ENCODE results near the gene MSH3. TPM values are rescaled to one million over a fixed set of nuclear protein-coding genes. Genes with fewer than 3 reads are reported as not detected.

MSH3 gene
- total and polyA plus RNA-seq, 2 of the 8 experiments (the other 6 are each of a cell fraction or from before 2014, with no cell fraction given), result 3.6 to 22.6 TPM

- Histone ChIP-seq H4K5ac (ENCODE audit: insufficient read length, low read depth, low read length) (no peak overlapping the region), H3K4me1 (replicated peaks in 1 of 4; ENCODE audit: control insufficient read depth in 3 of 4, insufficient read depth in 4 of 4, low read length in 3 of 4) (no peaks in the 10 kb centered on the region), H3K56ac (replicated peaks; ENCODE audit: insufficient read length, low read depth, low read length) (no peak overlapping the region), H3K14ac (ENCODE audit: insufficient read length) (no peak overlapping the region), H3K27ac (ENCODE audit: low read depth, low read length) (no peak overlapping the region), H2AK5ac (ENCODE audit: low read depth, low read length) (no peak overlapping the region), H2BK20ac (ENCODE audit: low read length) (no peak overlapping the region), H3K27me3 (replicated peaks in 1 of 4; ENCODE audit: control insufficient read depth in 3 of 4, extremely low read depth in 1 of 4, insufficient read depth in 3 of 4, low read length in 3 of 4) (no peaks in the 10 kb centered on the region), H3K4me2 (ENCODE audit: insufficient read depth in 1 of 2, low read depth in 2 of 2, low read length in 2 of 2) (no peak overlapping the region), H4K20me1 (replicated peaks in 1 of 2; ENCODE audit: control insufficient read depth in 1 of 2, insufficient read depth in 2 of 2, low read length in 2 of 2) (no peaks in the 10 kb centered on the region), H4K91ac (replicated peaks; ENCODE audit: insufficient read length, low read length) (no peak overlapping the region), H4K8ac (ENCODE audit: extremely low read depth, insufficient read depth, low read length) (no peak overlapping the region), H3K36me3 (ENCODE audit: control insufficient read depth in 2 of 4, insufficient read depth in 4 of 4, low read length in 3 of 4) (peaks cover 0 to 19% (median under 1%) of the 10 kb centered on the region in 4 experiments; a peak in 4 of 8 replicates), H3K4ac (replicated peaks; ENCODE audit: insufficient read length, low read depth, low read length) (no peak overlapping the region), H3K79me2 (ENCODE audit: control insufficient read depth in 1 of 2, insufficient read depth in 2 of 2, low read length in 2 of 2) (no peaks in the 10 kb centered on the region), H3K18ac (ENCODE audit: extremely low read depth, low read length) (no peak overlapping the region), H2BK5ac (ENCODE audit: low read depth, low read length) (no peak overlapping the region), H3K23ac (ENCODE audit: insufficient read length) (no peak overlapping the region), H2AFZ (ENCODE audit: low read length) (no peak overlapping the region), H3K23me2 (ENCODE audit: low read depth, low read length) (no peaks in the 10 kb centered on the region), H3K9me3 (ENCODE audit: insufficient read depth in 2 of 2, low read depth in 1 of 2, low read length in 1 of 2) (no peaks in the 10 kb centered on the region), H2BK12ac (ENCODE audit: low read depth, low read length) (no peak overlapping the region), H3K79me1 (ENCODE audit: low read depth, low read length) (no peaks in the 10 kb centered on the region), H3K4me3 (ENCODE audit: extremely low read depth in 1 of 4, insufficient read depth in 2 of 4, low read depth in 3 of 4, low read length in 4 of 4) (no peak overlapping the region), H3K9ac (replicated peaks in 1 of 4; ENCODE audit: extremely low read depth in 1 of 4, low read depth in 3 of 4, low read length in 3 of 4) (no peak overlapping the region), H2BK120ac (replicated peaks; ENCODE audit: low read depth, low read length) (no peak overlapping the region), H2BK15ac (ENCODE audit: low read length) (no peak overlapping the region)
- WGBS, 2 experiments (ENCODE audit: extremely low coverage in 1 of 2, insufficient coverage in 1 of 2, insufficient read length in 1 of 2, insufficient replicate concordance in 2 of 2, low coverage in 1 of 2, low lambda C conversion rate in 2 of 2, missing lambda C conversion rate in 1 of 2), result 86% methylated on average over 6 of the region's 6 CpGs; no CpG with 5 or more reads in 1 of the 2 experiments
- CTCF ChIA-PET (ENCODE audit: partially characterized antibody), result interaction anchor here (0.6 to 1.9 kb wide), 2 partner anchors 14 to 124 kb away, joined by 3 to 8 read pairs; no protein-coding TSS in a partner anchor
- FAIRE-seq (no peak), DNase-seq (ENCODE audit: low read depth in 1 of 2, low spot score in 2 of 2) (no peak)
- TF ChIP-seq SP1 (IDR thresholded peaks at IDR 0.05; ENCODE audit: low read depth, low read length) (no peak), RAD21 (IDR thresholded peaks at IDR 0.05 in 1 of 2, conservative IDR thresholded peaks at IDR 0.05 in 1 of 2; ENCODE audit: low read depth in 2 of 2, low read length in 2 of 2) (no peak), CEBPB (IDR thresholded peaks at IDR 0.05; ENCODE audit: low read depth, low read length) (no peak), SAP30 (IDR thresholded peaks at IDR 0.05; ENCODE audit: insufficient read depth, insufficient replicate concordance, low read length) (no peak), CBX5 (IDR thresholded peaks at IDR 0.05; ENCODE audit: low read depth, low read length) (no peak)
- POLR2A ChIA-PET (ENCODE audit: partially characterized antibody), result interaction anchor here (0.7 kb wide), 1 partner anchor 11 kb away, joined by 3 read pairs; no protein-coding TSS in a partner anchor
Measured at GRCh38 chr5:80725446-80725845, 71.0 kb downstream of the MSH3 start.

Data from H1 (cell line).